ENCODE measurements around the gene OR5B17.
"Not testable (repeated sequence)": the region's sequence is repeated elsewhere in the genome, so short reads cannot be mapped to it uniquely, and the experiment has no call there.

The OR5B17 gene

DNA sequence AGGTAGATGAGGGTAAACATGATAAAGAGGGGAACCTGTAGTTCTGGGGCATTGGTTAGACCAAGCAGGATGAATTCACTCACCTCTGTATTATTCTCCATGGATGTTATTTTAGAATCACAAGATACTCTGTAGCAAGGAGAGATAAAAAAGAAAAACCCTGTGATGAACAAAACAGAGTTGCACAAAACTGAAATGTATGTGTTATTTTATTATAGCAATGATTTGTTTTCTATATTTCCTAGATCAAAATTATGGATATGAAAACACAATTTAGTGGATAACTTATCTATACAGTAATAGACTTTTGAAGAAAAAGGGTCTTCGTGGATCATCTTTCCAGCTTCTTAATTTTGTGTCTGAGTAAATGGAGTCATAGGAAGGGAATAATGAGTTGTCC, at the start of gene OR5B17:
OR5B17 (minus strand) TSS at position 101 of the 400 bp plus-strand sequence; CDS start at position 101, 0 bp downstream.
- in situ Hi-C loops (cut with MboI; ENCODE audit: low sequenced_read_pairs), result no loop called here

DNA sequence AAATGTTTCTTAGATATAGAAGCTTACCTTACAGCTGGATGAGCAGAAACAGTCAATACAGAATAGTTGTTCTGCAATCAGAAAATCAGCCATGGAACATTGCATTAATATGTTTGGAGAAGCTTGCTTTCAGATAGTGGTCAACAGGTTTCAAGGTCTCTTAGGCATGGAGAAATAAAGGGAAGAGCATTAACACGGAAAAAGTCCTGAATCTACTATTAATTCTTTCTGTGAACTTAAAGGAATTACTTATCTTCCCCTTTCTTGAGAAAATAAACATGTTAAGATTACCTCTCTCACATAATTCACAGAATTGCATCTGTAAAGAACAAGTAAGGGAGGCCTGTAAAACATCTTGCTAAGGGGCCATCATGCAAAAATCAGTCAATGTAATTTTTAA, 47.9 kb upstream of the OR5B17 start, which contains the start of gene OR5B3:
OR5B3 (minus strand) TSS at position 101 of the 400 bp plus-strand sequence. CDS start 3,465 bp downstream, outside the sequence.
- in situ Hi-C loops (cut with MboI; ENCODE audit: low sequenced_read_pairs), result no loop called here

DNA sequence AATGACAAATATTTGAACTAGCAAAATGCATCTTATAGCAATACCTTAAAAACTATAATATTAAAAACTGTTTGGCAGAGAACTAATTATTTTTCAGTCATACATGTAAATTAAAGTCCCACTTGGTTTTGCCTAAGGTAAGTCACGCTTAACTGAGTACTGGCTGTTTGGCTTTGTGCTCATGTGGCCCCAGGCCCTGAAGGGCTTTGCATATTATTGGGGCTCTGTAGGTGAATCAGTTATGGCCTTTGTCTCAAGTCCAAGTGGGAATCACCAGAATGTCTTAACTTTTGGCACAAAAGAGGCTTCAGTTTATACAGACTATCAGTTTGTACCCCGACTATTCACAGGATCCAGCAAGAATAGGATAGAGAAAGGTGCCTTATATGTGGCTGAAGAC, 40.8 kb upstream of the OR5B17 start:
- in situ Hi-C loops (cut with MboI; ENCODE audit: low sequenced_read_pairs), result not testable (repeated sequence)

DNA sequence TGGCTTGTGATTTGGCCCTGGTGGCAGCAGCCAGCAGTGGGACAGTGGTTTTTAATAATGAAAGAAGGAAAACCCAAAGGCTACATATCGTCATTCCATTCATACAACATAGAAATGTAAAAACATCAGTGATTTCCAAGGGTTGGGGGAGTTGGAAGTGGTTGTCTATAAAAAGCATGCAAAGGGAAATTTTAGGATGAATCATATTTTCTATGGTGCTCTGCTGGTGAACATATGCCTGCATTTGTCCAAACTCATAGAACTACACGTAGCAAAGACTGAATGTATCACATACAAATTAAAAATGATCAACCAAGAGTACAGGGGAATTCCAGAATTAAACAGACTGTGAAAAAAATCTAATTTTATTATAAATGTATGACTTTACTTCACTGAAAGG, 36.7 kb upstream of the OR5B17 start:
- in situ Hi-C loops (cut with MboI; ENCODE audit: low sequenced_read_pairs), result no loop called here

DNA sequence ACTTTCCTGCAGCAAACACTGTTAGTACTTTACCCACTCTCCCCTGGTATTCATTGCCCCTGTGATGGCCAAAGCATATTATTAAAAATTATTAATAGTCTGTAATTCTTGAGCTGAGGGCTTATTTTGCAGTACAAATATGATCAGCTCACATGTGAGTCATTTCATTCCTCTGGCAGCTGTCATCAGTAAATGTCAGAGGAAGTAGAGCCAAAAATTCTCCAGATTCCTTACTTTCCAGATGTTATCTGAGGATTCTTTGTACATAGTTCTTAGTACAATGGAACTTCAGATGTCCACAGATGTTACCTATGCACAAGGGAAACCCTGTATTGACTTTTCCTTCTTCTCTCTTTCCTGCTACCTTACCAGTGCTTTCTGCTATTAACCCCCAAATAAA, 35.3 kb upstream of the OR5B17 start:
- in situ Hi-C loops (cut with MboI; ENCODE audit: low sequenced_read_pairs), result no loop called here

DNA sequence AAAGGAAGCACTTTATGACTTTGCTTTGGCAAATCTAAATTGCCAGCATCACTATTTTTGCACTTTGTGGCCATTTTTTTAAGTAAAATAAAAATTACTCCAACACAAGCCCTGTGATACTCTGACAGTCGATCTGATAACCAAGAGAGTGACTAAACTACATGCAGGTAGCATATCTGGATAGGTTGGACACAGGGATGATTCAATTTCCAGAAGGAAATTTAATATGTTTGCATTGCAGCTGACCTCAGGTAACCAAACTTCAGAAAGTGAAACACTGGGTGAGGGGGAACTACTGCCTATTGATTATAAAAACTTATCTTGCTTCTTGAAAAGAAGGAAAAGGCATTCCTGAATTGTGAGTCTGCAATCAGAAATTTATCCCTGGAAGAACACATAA, 33.9 kb upstream of the OR5B17 start:
- in situ Hi-C loops (cut with MboI; ENCODE audit: low sequenced_read_pairs), result no loop called here

DNA sequence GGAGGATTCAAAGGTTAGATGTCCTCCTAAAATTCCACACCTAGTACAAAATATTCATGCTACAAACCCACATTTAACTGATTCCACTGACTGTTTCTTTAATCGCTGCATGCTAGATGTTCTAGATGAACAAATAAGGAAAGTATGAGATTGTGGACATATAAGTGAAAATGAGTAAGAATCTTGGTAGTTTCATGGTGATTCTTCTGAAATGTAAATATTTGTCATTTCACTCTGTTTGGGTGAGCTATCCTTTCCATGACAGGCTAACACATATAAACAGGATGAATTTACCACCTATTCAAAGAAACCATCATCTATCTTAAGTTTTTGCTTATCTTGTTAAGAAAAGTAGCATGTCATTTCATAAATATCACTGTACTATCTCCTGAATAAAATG, 33.0 kb upstream of the OR5B17 start:
- in situ Hi-C loops (cut with MboI; ENCODE audit: low sequenced_read_pairs), result no loop called here

DNA sequence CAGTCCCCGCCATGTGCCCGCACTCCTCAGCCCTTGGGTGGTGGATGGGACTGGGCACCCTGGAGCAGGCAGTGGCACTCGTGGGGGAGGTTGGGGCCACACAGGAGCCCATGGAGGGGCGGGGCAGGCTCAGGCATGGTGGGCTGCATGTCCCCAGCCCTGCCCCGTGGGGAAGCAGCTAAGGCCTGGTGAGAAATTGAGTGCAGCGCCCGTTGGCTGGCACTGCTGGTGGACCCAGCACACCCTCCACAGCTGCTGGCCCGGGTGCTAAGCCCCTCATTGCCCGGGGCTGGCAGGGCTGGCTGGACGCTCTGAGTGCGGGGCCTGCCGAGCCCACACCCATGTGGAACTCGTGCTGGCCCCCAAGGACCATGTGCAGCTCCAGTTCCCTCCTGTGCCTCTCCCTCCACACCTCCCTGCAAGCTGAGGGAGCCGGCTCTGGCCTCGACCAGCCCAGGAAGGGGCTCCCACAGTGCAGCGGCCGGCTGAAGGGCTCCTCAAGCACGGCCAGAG, 31.7 kb upstream of the OR5B17 start:
- in situ Hi-C loops (cut with MboI; ENCODE audit: low sequenced_read_pairs), result no loop called here

DNA sequence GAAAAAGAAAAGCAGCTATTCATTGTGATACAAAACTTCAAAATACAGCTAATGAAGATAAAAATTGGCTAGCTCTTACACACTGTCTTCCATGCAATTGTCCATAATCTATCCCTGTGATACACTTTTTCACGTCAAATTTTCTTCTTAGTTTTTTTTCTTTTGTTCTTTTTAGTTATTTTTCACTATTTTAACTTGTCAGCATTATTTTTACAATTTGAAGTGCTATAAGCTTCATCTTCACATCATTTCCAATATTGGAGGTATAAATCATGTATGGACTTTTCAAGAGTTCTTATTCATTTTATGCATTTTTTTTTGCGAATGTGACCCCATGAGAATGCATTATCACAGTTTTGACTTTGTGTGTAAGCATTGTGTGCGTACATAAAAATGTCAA, 4.1 kb downstream of the OR5B17 start:
- in situ Hi-C loops (cut with MboI; ENCODE audit: low sequenced_read_pairs), result no loop called here

DNA sequence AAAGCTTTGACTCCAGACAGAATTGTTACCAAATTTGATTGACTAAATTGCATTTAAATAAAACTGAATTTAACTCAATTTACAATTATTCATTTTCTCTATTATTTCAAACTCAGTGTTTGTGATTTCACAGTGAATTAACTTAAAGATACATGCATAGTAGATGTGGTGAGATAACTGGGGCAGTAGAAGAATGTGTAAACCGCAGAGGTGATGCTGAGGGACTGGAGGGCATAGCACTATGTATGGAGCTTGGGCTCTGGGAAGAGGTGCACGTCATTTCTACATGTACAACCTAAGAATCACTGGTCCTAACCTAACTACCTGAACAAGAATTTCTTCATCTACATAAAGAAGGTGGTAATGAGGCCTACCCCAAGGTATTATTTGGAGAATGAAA, 13.7 kb downstream of the OR5B17 start:
- in situ Hi-C loops (cut with MboI; ENCODE audit: low sequenced_read_pairs), result no loop called here

DNA sequence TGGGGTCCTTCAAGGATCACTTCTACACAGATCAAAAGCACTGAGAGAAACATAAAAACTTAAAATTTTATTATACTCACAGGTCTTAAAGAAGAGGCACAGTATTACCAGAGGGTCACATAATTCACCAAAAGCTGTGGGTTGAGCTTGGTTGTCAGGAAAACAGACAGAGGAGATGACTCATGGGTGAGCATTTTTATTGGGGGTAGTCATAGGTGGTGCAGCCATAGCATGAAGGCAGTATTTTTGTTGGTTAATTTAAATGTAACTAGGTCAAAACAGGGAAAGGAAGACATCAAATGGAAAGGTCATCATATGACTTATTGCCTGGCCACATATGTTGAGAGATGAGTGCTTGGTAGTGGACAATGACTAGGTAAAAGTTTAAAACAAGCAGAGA, 24.2 kb downstream of the OR5B17 start:
- in situ Hi-C loops (cut with MboI; ENCODE audit: low sequenced_read_pairs), result no loop called here

DNA sequence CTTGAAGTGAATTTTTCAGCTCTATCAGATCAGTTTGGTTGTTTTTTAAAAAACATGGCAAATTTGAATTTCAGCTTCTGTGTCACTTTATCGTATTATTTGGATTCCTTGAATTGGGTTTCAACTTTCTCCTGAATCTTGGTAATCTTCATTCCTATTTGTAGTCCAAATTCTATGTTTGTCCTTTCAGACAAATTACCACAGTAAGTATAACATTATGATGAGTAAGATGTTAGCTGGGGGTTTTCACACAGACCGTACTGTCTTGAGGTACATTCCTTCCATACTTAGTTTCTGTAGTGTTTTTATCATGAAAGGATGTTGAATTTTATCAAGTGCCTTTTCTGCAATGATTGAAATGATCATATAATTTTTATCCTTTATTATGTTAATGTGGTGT, 28.0 kb downstream of the OR5B17 start:
- in situ Hi-C loops (cut with MboI; ENCODE audit: low sequenced_read_pairs), result no loop called here

DNA sequence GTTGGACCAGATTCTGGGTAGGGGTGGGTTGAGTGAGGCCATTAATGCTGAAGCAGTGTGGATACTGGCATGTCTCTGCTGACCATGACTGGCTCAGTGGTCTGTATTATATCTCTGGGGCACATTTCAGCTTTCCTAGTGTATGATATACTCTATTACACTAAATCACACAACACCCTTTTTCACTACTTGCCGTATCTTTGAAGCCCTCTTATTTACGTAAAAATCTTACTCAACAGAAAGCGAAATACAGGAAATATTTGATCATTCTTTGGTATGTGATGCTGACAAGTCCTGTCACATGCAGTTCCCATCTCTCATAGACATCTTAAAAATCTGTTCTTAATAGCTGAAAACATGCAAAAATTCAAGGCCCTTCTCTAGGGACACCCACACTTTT, 40.3 kb downstream of the OR5B17 start:
- in situ Hi-C loops (cut with MboI; ENCODE audit: low sequenced_read_pairs), result no loop called here

DNA sequence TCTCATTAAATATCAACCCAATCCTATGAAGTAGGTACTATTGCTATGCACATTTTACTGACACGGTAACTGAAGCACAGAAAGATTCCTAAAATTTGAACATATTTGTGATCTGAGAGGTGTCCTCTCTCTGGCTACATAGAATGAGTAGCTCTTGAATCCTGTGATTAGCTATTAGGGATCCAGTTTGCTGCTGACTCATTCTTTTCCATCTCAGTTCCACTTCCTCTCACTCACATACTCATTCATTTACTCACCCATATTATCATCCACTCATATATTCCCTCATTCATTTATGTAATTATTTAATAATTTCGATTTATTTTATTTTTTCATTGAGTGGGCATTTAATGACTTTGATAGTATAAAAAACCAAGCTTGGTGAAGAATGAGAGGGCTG, 42.7 kb downstream of the OR5B17 start:
- in situ Hi-C loops (cut with MboI; ENCODE audit: low sequenced_read_pairs), result no loop called here

Measured in HL-60/S4 treated with retinoic acid at 250 ng/mL for 4 days and 3 days (cell line).